ENCODE results near the gene SCN3B.
A peak's percentile ranks its signal among the peaks of the same experiment; 100 is the strongest.

SCN3B gene

GRCh38 chr11:123653827-123654565, 428 bp downstream of the SCN3B start:
- TF ChIP-seq SIN3A (IDR thresholded peaks at IDR 0.05; ENCODE audit: borderline replicate concordance, insufficient read depth, low read length) = peak; percentile 98
- TF ChIP-seq POLR2AphosphoS5 (IDR thresholded peaks at IDR 0.05; ENCODE audit: low read depth, low read length) = no peak
- TF ChIP-seq, protein P1, sequence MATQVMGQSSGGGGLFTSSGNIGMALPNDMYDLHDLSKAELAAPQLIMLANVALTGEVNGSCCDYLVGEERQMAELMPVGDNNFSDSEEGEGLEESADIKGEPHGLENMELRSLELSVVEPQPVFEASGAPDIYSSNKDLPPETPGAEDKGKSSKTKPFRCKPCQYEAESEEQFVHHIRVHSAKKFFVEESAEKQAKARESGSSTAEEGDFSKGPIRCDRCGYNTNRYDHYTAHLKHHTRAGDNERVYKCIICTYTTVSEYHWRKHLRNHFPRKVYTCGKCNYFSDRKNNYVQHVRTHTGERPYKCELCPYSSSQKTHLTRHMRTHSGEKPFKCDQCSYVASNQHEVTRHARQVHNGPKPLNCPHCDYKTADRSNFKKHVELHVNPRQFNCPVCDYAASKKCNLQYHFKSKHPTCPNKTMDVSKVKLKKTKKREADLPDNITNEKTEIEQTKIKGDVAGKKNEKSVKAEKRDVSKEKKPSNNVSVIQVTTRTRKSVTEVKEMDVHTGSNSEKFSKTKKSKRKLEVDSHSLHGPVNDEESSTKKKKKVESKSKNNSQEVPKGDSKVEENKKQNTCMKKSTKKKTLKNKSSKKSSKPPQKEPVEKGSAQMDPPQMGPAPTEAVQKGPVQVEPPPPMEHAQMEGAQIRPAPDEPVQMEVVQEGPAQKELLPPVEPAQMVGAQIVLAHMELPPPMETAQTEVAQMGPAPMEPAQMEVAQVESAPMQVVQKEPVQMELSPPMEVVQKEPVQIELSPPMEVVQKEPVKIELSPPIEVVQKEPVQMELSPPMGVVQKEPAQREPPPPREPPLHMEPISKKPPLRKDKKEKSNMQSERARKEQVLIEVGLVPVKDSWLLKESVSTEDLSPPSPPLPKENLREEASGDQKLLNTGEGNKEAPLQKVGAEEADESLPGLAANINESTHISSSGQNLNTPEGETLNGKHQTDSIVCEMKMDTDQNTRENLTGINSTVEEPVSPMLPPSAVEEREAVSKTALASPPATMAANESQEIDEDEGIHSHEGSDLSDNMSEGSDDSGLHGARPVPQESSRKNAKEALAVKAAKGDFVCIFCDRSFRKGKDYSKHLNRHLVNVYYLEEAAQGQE (IDR thresholded peaks at IDR 0.05; ENCODE audit: insufficient read depth in 1 of 2, low read depth in 2 of 2, low read length in 2 of 2) = peak; percentile 96 to 97

- TF ChIP-seq SIN3A (IDR thresholded peaks at IDR 0.05; ENCODE audit: borderline replicate concordance, insufficient read depth, low read length) = no peak
- no peak for TF ChIP-seq FOXP2 (optimal IDR thresholded peaks at IDR 0.05; ENCODE audit: borderline replicate concordance, extremely low read depth, extremely low read length, insufficient read depth)
- no peak for TF ChIP-seq TAF1 (IDR thresholded peaks at IDR 0.05; ENCODE audit: borderline replicate concordance, insufficient read depth, low read length)
- TF ChIP-seq, protein P1 (IDR thresholded peaks at IDR 0.05; ENCODE audit: insufficient read depth in 1 of 2, low read depth in 2 of 2, low read length in 2 of 2) = no peak
- TF ChIP-seq POLR2AphosphoS5 (IDR thresholded peaks at IDR 0.05; ENCODE audit: low read depth, low read length) = no peak
Measured at GRCh38 chr11:123653483-123653826, 969 bp downstream of the SCN3B start.

DNA sequence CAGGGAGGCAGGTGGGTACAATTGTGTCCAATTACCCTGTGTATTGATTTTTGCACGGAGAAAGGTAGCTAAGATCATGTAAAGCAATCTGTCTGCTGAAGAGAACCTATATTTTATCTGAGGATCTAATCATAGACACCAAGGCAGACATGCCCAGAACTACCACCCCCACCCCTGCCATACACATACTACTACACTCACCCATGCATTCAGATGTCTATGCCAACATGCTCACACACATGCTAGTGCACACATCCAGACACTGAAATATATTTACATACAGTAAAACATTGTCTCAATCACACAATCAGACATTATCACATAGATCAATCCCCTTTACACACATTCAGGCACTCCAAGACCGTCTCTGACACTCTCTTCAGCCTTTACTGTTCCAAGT, 1.8 kb downstream of the SCN3B start:
- TF ChIP-seq, protein P1 (IDR thresholded peaks at IDR 0.05; ENCODE audit: insufficient read depth in 1 of 2, low read depth in 2 of 2, low read length in 2 of 2) = 0 out of 4 replicates have a peak, but pooled peaks of 1 of the 2 experiments have one; percentile 12
- no peak for TF ChIP-seq POLR2AphosphoS5 (IDR thresholded peaks at IDR 0.05; ENCODE audit: low read depth, low read length)

- no peak for TF ChIP-seq TAF1 (IDR thresholded peaks at IDR 0.05; ENCODE audit: borderline replicate concordance, insufficient read depth, low read length)
- no peak for TF ChIP-seq SIN3A (IDR thresholded peaks at IDR 0.05; ENCODE audit: borderline replicate concordance, insufficient read depth, low read length)
- TF ChIP-seq POLR2AphosphoS5 (IDR thresholded peaks at IDR 0.05; ENCODE audit: low read depth, low read length) = no peak
- TF ChIP-seq, protein P1 (IDR thresholded peaks at IDR 0.05; ENCODE audit: insufficient read depth in 1 of 2, low read depth in 2 of 2, low read length in 2 of 2) = no peak
- TF ChIP-seq FOXP2 (optimal IDR thresholded peaks at IDR 0.05; ENCODE audit: borderline replicate concordance, extremely low read depth, extremely low read length, insufficient read depth) = no peak
Measured at GRCh38 chr11:123650901-123651300, 3.5 kb downstream of the SCN3B start.
